Trophoblast cell (in vitro differentiated cells and primary cell): ENCODE data around the gene CYTL1.
A peak's percentile ranks its signal among the peaks of the same experiment; 100 is the strongest.
"Not testable (repeated sequence)": the region's sequence is repeated elsewhere in the genome, so short reads cannot be mapped to it uniquely, and the experiment has no call there.

Source experiments
- DNase-seq, 2 donors: peaks; one replicate each; pipeline ENCODE4 v3.0.0-alpha.2; 2016
- H2AFZ ChIP-seq: 2 replicates; pipeline ENCODE4 v1.6.1; 2013; ENCODE audit warnings: low read length, moderate library complexity, mild to moderate bottlenecking; ENCODE audit not compliant: insufficient read depth, poor library complexity
- H2AK5ac ChIP-seq: 2 replicates; pipeline ENCODE4 v1.6.1; 2013; ENCODE audit warnings: mild to moderate bottlenecking, low read length
- H2BK120ac ChIP-seq: 2 replicates; pipeline ENCODE4 v1.6.1; 2013; ENCODE audit warnings: low read length, mild to moderate bottlenecking, moderate library complexity; ENCODE audit not compliant: insufficient read depth, poor library complexity
- H2BK12ac ChIP-seq: 2 replicates; pipeline ENCODE4 v1.6.1; 2013; ENCODE audit warnings: mild to moderate bottlenecking, low read length, moderate library complexity
- H2BK5ac ChIP-seq: 2 replicates; pipeline ENCODE4 v1.6.1; 2013; ENCODE audit warnings: low read length, low read depth, moderate library complexity, mild to moderate bottlenecking; ENCODE audit not compliant: poor library complexity
- H3K14ac ChIP-seq: 2 replicates; pipeline ENCODE4 v1.6.1; 2013; ENCODE audit warnings: mild to moderate bottlenecking, low read length
- H3K18ac ChIP-seq: 2 replicates; pipeline ENCODE4 v1.6.1; 2013; ENCODE audit warnings: mild to moderate bottlenecking, low read length
- H3K23ac ChIP-seq: 2 replicates; pipeline ENCODE4 v1.6.1; 2013; ENCODE audit warnings: low read length
- H3K27ac ChIP-seq: 2 replicates; pipeline ENCODE4 v1.5.1; 2013; ENCODE audit warnings: low read depth, mild to moderate bottlenecking, inconsistent platforms, low read length, moderate library complexity
- H3K27me3 ChIP-seq: 2 replicates; pipeline ENCODE4 v1.6.1; 2013; ENCODE audit warnings: inconsistent platforms, mild to moderate bottlenecking, low read length, moderate library complexity; ENCODE audit not compliant: insufficient read depth
- H3K36me3 ChIP-seq, 2 experiments: 1 replicate in 1 of 2; 2 replicates in 1 of 2; pipeline ENCODE4 v1.6.1; 2013; ENCODE audit warnings: low read length in 2 of 2, mild to moderate bottlenecking in 2 of 2, moderate library complexity in 1 of 2; ENCODE audit not compliant: insufficient read depth in 2 of 2, control insufficient read depth in 1 of 2
- H3K4ac ChIP-seq: 2 replicates; pipeline ENCODE4 v1.6.1; 2013; ENCODE audit warnings: low read depth, mild to moderate bottlenecking, low read length, moderate library complexity
- H3K4me1 ChIP-seq, 2 experiments: 1 replicate in 1 of 2; 2 replicates in 1 of 2; pipeline ENCODE4 v1.6.1; 2013; ENCODE audit warnings: low read length in 2 of 2, mild to moderate bottlenecking in 2 of 2, moderate library complexity in 1 of 2; ENCODE audit not compliant: insufficient read depth in 2 of 2, control insufficient read depth in 1 of 2
- H3K4me2 ChIP-seq: 2 replicates; pipeline ENCODE4 v1.6.1; 2013; ENCODE audit warnings: inconsistent platforms, mild to moderate bottlenecking, low read length, moderate library complexity
- H3K4me3 ChIP-seq: 2 replicates; pipeline ENCODE4 v1.5.1; 2013; ENCODE audit warnings: mild to moderate bottlenecking, low read depth, low read length, inconsistent platforms
- H3K79me1 ChIP-seq: one replicate; pipeline ENCODE4 v1.6.1; 2013; ENCODE audit warnings: low read length
- H3K79me2 ChIP-seq: 2 replicates; pipeline ENCODE4 v1.6.1; 2013; ENCODE audit warnings: low read length, mild to moderate bottlenecking; ENCODE audit not compliant: control insufficient read depth, insufficient read depth, poor library complexity
- H3K9ac ChIP-seq: 2 replicates; pipeline ENCODE4 v1.6.1; 2013; ENCODE audit warnings: mild to moderate bottlenecking, low read length
- H3K9me3 ChIP-seq: 2 replicates; pipeline ENCODE4 v1.6.1; 2013; ENCODE audit warnings: low read depth, mild to moderate bottlenecking, control low read depth, inconsistent platforms, low read length; ENCODE audit not compliant: insufficient read depth
- H4K12ac ChIP-seq: 2 replicates; pipeline ENCODE4 v1.6.1; 2013; ENCODE audit warnings: low read depth, mild to moderate bottlenecking, low read length, moderate library complexity
- H4K8ac ChIP-seq: 2 replicates; pipeline ENCODE4 v1.6.1; 2013; ENCODE audit warnings: low read depth, mild to moderate bottlenecking, low read length, moderate library complexity
- H4K91ac ChIP-seq: one replicate; pipeline ENCODE4 v1.6.1; 2013; ENCODE audit warnings: low read depth, mild to moderate bottlenecking, low read length, moderate library complexity
- WGBS: extraction: QIAGEN DNeasy Blood & Tissue Kit; methylation state at CpG from one replicate; pipeline ENCODE4 v1.1.7; 2013; ENCODE audit warnings: missing lambda C conversion rate; ENCODE audit not compliant: insufficient read length, insufficient coverage; ENCODE audit errors: extremely low coverage; 5-methylcytosine and 5-hydroxymethylcytosine counted together

The CYTL1 gene

GRCh38 chr4:5012244-5012898 is 6.9 kb downstream of the CYTL1 start:
- Histone ChIP-seq H2AK5ac (no peak overlapping the region), H3K4ac (no peak overlapping the region)
- no CpG with 5 or more reads among the region's 5 CpGs for WGBS

GRCh38 chr4:5010984-5011383 is 8.3 kb downstream of the CYTL1 start:
- Histone ChIP-seq H3K14ac (no peak overlapping the region), H2AFZ (no peak overlapping the region), H3K23ac (no peak overlapping the region), H3K4ac (no peak overlapping the region), H3K9me3 (peaks cover 2% of the 10 kb centered on the region), H3K79me2 (no peaks in the 10 kb centered on the region), H2BK5ac (no peak overlapping the region), H3K4me1 (peaks cover 0 to 2% of the 10 kb centered on the region in 2 experiments), H3K36me3 (no peaks in the 10 kb centered on the region), H4K91ac (no peak overlapping the region), H3K27me3 (no peaks in the 10 kb centered on the region), H3K18ac (no peak overlapping the region), H3K9ac (no peak overlapping the region), H3K4me3 (no peak overlapping the region), H2AK5ac (no peak overlapping the region), H3K4me2 (no peak overlapping the region), H4K8ac (no peak overlapping the region), H2BK120ac (no peak overlapping the region), H3K79me1 (peaks cover 2% of the 10 kb centered on the region), H4K12ac (no peak overlapping the region), H3K27ac (no peak overlapping the region), H2BK12ac (no peak overlapping the region)
- no peak for DNase-seq
- no CpG with 5 or more reads among the region's 2 CpGs for WGBS

More at GRCh38 chr4:5012244-5012898, 6.9 kb downstream of the CYTL1 start:
- Histone ChIP-seq H2BK12ac (peak overlapping the region; percentile 51), H4K91ac (no peak overlapping the region), H3K36me3 (no peaks in the 10 kb centered on the region), H3K27me3 (no peaks in the 10 kb centered on the region), H3K4me3 (no peak overlapping the region), H3K4me2 (no peak overlapping the region), H3K27ac (peak overlapping the region; percentile 45), H2BK120ac (no peak overlapping the region), H4K12ac (no peak overlapping the region), H3K9me3 (peaks cover 2% of the 10 kb centered on the region), H3K9ac (no peak overlapping the region), H2AFZ (no peak overlapping the region), H3K79me2 (no peaks in the 10 kb centered on the region), H3K18ac (no peak overlapping the region), H3K23ac (no peak overlapping the region), H3K14ac (no peak overlapping the region), H4K8ac (no peak overlapping the region), H3K4me1 (peaks cover 0 to 2% of the 10 kb centered on the region in 2 experiments), H2BK5ac (no peak overlapping the region), H3K79me1 (peaks cover 2% of the 10 kb centered on the region)
- DNase-seq: no peak

- Histone ChIP-seq H3K27ac (no peak overlapping the region), H3K4me2 (no peak overlapping the region), H3K4ac (no peak overlapping the region), H2BK12ac (no peak overlapping the region), H4K12ac (no peak overlapping the region), H3K9ac (no peak overlapping the region), H4K91ac (no peak overlapping the region), H3K4me1 (peaks cover 0 to 2% of the 10 kb centered on the region in 2 experiments), H3K9me3 (peaks cover 2% of the 10 kb centered on the region), H3K79me2 (no peaks in the 10 kb centered on the region), H3K36me3 (no peaks in the 10 kb centered on the region), H4K8ac (no peak overlapping the region), H3K18ac (no peak overlapping the region), H2AK5ac (no peak overlapping the region), H3K14ac (no peak overlapping the region), H3K79me1 (peaks cover 2% of the 10 kb centered on the region), H2AFZ (no peak overlapping the region), H2BK5ac (no peak overlapping the region), H3K23ac (no peak overlapping the region), H3K4me3 (no peak overlapping the region), H2BK120ac (no peak overlapping the region), H3K27me3 (no peaks in the 10 kb centered on the region)
- no CpG with 5 or more reads among the region's 3 CpGs for WGBS
- no peak for DNase-seq
These were observed 9.5 kb downstream of the CYTL1 start for GRCh38 chr4:5009796-5010195.

GRCh38 chr4:5006932-5007331 is 12.3 kb downstream of the CYTL1 start:
- H3K4ac ChIP-seq, H3K36me3 ChIP-seq, H2BK120ac ChIP-seq, H3K4me1 ChIP-seq, DNase-seq, H2BK5ac ChIP-seq, H3K9me3 ChIP-seq, H3K27ac ChIP-seq, H3K9ac ChIP-seq, H3K79me1 ChIP-seq, H3K4me2 ChIP-seq, H2AK5ac ChIP-seq, H3K18ac ChIP-seq, H3K4me3 ChIP-seq, H3K27me3 ChIP-seq, H3K23ac ChIP-seq, H2BK12ac ChIP-seq, H3K79me2 ChIP-seq, H4K12ac ChIP-seq, H4K8ac ChIP-seq, H3K14ac ChIP-seq, H4K91ac ChIP-seq, H2AFZ ChIP-seq: not testable (repeated sequence)
- WGBS: no CpG with 5 or more reads among the region's 11 CpGs
